HEK293 (cell line): Measurements from ENCODE around the gene YIF1B.
A peak's percentile ranks its signal among the peaks of the same experiment; 100 is the strongest.

ENCODE experiments used
- BCL6B ChIP-seq: fragments of 450-650 bp; formaldehyde crosslinking; IDR thresholded peaks from 2 replicates; pipeline ENCODE4 v1.5.1; 2017; ENCODE audit warnings: missing biosample characterization, missing genetic modification characterization
- IKZF3 ChIP-seq: fragments of 450-650 bp; IDR thresholded peaks from 2 replicates; pipeline ENCODE4 v1.5.0; 2018; ENCODE audit warnings: missing biosample characterization, mild to moderate bottlenecking, missing genetic modification characterization, moderate library complexity
- INSM2 ChIP-seq: fragments of 450-650 bp; formaldehyde crosslinking; IDR thresholded peaks from 2 replicates; pipeline ENCODE4 v1.5.1; 2016; ENCODE audit warnings: missing biosample characterization, missing genetic modification characterization
- KLF7 ChIP-seq: fragments of 450-650 bp; formaldehyde crosslinking; IDR thresholded peaks from 2 replicates; pipeline ENCODE4 v1.5.1; 2016; ENCODE audit warnings: missing biosample characterization, missing genetic modification characterization, borderline replicate concordance
- PATZ1 ChIP-seq: fragments of 450-650 bp; formaldehyde crosslinking; IDR thresholded peaks from 2 replicates; pipeline ENCODE4 v1.5.1; 2016; ENCODE audit warnings: missing biosample characterization, missing genetic modification characterization
- PRDM6 ChIP-seq: fragments of 450-650 bp; formaldehyde crosslinking; IDR thresholded peaks from 2 replicates; pipeline ENCODE4 v1.5.1; 2017; ENCODE audit warnings: missing biosample characterization, missing genetic modification characterization
- RBAK ChIP-seq: fragments of 450-650 bp; formaldehyde crosslinking; IDR thresholded peaks from 2 replicates; pipeline ENCODE4 v1.5.1; 2016; ENCODE audit warnings: missing biosample characterization, missing genetic modification characterization
- REPIN1 ChIP-seq: fragments of 450-650 bp; formaldehyde crosslinking; IDR thresholded peaks from 2 replicates; pipeline ENCODE4 v1.5.1; 2017; ENCODE audit warnings: missing biosample characterization, missing genetic modification characterization, low read depth
- SP3 ChIP-seq: fragments of 450-650 bp; formaldehyde crosslinking; IDR thresholded peaks from 2 replicates; pipeline ENCODE4 v1.5.1; 2016; ENCODE audit warnings: missing biosample characterization, missing genetic modification characterization
- ZBTB1 ChIP-seq: fragments of 450-650 bp; formaldehyde crosslinking; IDR thresholded peaks from 2 replicates; pipeline ENCODE4 v1.5.1; 2016; ENCODE audit warnings: missing biosample characterization, missing genetic modification characterization
- ZBTB10 ChIP-seq: fragments of 450-650 bp; formaldehyde crosslinking; IDR thresholded peaks from 2 replicates; pipeline ENCODE4 v1.5.1; 2016; ENCODE audit warnings: missing biosample characterization, missing genetic modification characterization
- ZBTB11 ChIP-seq: fragments of 450-650 bp; formaldehyde crosslinking; conservative IDR thresholded peaks from 2 replicates; pipeline ENCODE4 v1.5.1; 2016; ENCODE audit warnings: low read depth, missing biosample characterization, missing genetic modification characterization
- ZBTB48 ChIP-seq: fragments of 450-650 bp; formaldehyde crosslinking; IDR thresholded peaks from 2 replicates; pipeline ENCODE4 v1.5.1; 2016; ENCODE audit warnings: missing biosample characterization, missing genetic modification characterization
- ZBTB6 ChIP-seq: fragments of 450-650 bp; formaldehyde crosslinking; IDR thresholded peaks from 2 replicates; pipeline ENCODE4 v1.5.1; 2017; ENCODE audit warnings: missing biosample characterization, missing genetic modification characterization
- ZNF184 ChIP-seq: fragments of 450-650 bp; IDR thresholded peaks from 2 replicates; pipeline ENCODE4 v1.5.1; 2018; ENCODE audit warnings: missing biosample characterization, mild to moderate bottlenecking, missing genetic modification characterization
- ZNF341 ChIP-seq: fragments of 450-650 bp; formaldehyde crosslinking; IDR thresholded peaks from 2 replicates; pipeline ENCODE4; 2016; ENCODE audit warnings: low read depth, missing biosample characterization, missing genetic modification characterization
- ZNF571 ChIP-seq: fragments of 450-650 bp; formaldehyde crosslinking; IDR thresholded peaks from 2 replicates; pipeline ENCODE4 v1.5.0; 2017; ENCODE audit warnings: missing biosample characterization, missing genetic modification characterization
- ZNF645 ChIP-seq: fragments of 450-650 bp; formaldehyde crosslinking; IDR thresholded peaks from 2 replicates; pipeline ENCODE4; 2016; ENCODE audit warnings: missing biosample characterization, missing genetic modification characterization
- ZNF768 ChIP-seq: fragments of 450-650 bp; formaldehyde crosslinking; IDR thresholded peaks from 2 replicates; pipeline ENCODE4 v1.5.1; 2018; ENCODE audit warnings: missing biosample characterization, mild to moderate bottlenecking, missing genetic modification characterization
- ZNF777 ChIP-seq: fragments of 450-650 bp; formaldehyde crosslinking; IDR thresholded peaks from 2 replicates; pipeline ENCODE4 v1.5.1; 2017; ENCODE audit warnings: missing biosample characterization, missing genetic modification characterization, borderline replicate concordance
- ZNF791 ChIP-seq: fragments of 450-650 bp; formaldehyde crosslinking; IDR thresholded peaks from 2 replicates; pipeline ENCODE4 v1.5.1; 2016; ENCODE audit warnings: missing biosample characterization, missing genetic modification characterization
- ZNF830 ChIP-seq: fragments of 450-650 bp; IDR thresholded peaks from 2 replicates; pipeline ENCODE4 v1.5.0; 2018; ENCODE audit warnings: missing biosample characterization, missing genetic modification characterization, low read depth, mild to moderate bottlenecking, moderate library complexity
- ZSCAN16 ChIP-seq: fragments of 450-650 bp; formaldehyde crosslinking; IDR thresholded peaks from 2 replicates; pipeline ENCODE4 v1.5.1; 2016; ENCODE audit warnings: missing biosample characterization, missing genetic modification characterization

YIF1B gene

GRCh38 chr19:38336638-38337359 lies 21.1 kb upstream of the YIF1B start (continued):
- peak; percentile 100 for TF ChIP-seq PATZ1 (tag by site-specific recombination)
- TF ChIP-seq ZBTB48 (tag by site-specific recombination), result peak; percentile 88
- TF ChIP-seq ZNF777, result peak; percentile 95
- TF ChIP-seq ZNF768 (tag by site-specific recombination), result no peak; the same call in 1 of the 2 replicates
- TF ChIP-seq ZNF830, result no peak
- no peak for TF ChIP-seq PRDM6
- TF ChIP-seq ZNF341 (tag by site-specific recombination), result peak; percentile 87
- TF ChIP-seq ZBTB6 (tag by site-specific recombination), result peak; percentile 98
- peak; percentile 96 for TF ChIP-seq REPIN1 (tag by site-specific recombination)
- TF ChIP-seq ZBTB11 (tag by site-specific recombination), result peak; percentile 90
- TF ChIP-seq RBAK, result peak; percentile 72; the same call in 1 of the 2 replicates
- no peak for TF ChIP-seq IKZF3 (tag by site-specific recombination)
- TF ChIP-seq INSM2 (tag by site-specific recombination), result peak; percentile 54; the same call in 1 of the 2 replicates
- TF ChIP-seq ZBTB10 (tag by site-specific recombination), result peak; percentile 98
- peak; percentile 100 for TF ChIP-seq KLF7 (tag by site-specific recombination)
- no peak for TF ChIP-seq ZNF571 (tag by site-specific recombination)
- peak; percentile 83 for TF ChIP-seq ZNF791 (tag by site-specific recombination)
- TF ChIP-seq SP3, result peak; percentile 95
- TF ChIP-seq ZSCAN16 (tag by site-specific recombination), result peak; percentile 45; the same call in 1 of the 2 replicates
- TF ChIP-seq ZNF184 (tag by site-specific recombination), result no peak
- peak; percentile 96; the same call in 1 of the 2 replicates for TF ChIP-seq ZNF645 (tag by site-specific recombination)
- TF ChIP-seq ZBTB1 (tag by site-specific recombination), result no peak; the same call in 1 of the 2 replicates
- peak; percentile 83; the same call in 1 of the 2 replicates for TF ChIP-seq BCL6B (tag by site-specific recombination)
